SK-N-SH (cell line): ENCODE measurements around the gene DCAF8L2. TPM values are rescaled to one million over a fixed set of nuclear protein-coding genes. Genes with fewer than 3 reads are reported as not detected.

Experiments
- CTCF ChIA-PET: fragments of 300-600, 350-600 bp; formaldehyde crosslinking; extraction: SDS; loops from one replicate; lab custom pipeline; 2021; lab: Yijun Ruan, JAX
- POLR2A ChIA-PET: fragments of 350-600 bp; sonication (Branson Sonifier 250); formaldehyde crosslinking; extraction: SDS; loops from one replicate; lab custom pipeline; 2020; ENCODE audit warnings: antibody characterized with exemption, inconsistent platforms; lab: Yijun Ruan, JAX
- DNase-seq: peaks from one replicate; pipeline ENCODE4 v3.0.0; 2012
- H2AFZ ChIP-seq: fragments of 200-600 bp; sonication (generic); 2 replicates; pipeline ENCODE4 v1.8.1; 2016; ENCODE audit warnings: antibody characterized with exemption, mild to moderate bottlenecking, low read depth
- H3F3A ChIP-seq: fragments of 200-600 bp; sonication (generic); replicated peaks from 2 replicates; pipeline ENCODE3; 2016; ENCODE audit warnings: antibody characterized with exemption, mild to moderate bottlenecking; ENCODE audit not compliant: insufficient read depth
- H3K27ac ChIP-seq, 2 experiments: fragments of 200-500 bp in 1 of 2; fragments of 200-600 bp in 1 of 2; sonication (Bioruptor generic) in 1 of 2; sonication (generic), shearing (Covaris generic) in 1 of 2; 2 replicates each; pipeline versions ENCODE4 v1.5.1 to v1.6.1; 2014 to 2016; ENCODE audit warnings: low read depth in 2 of 2, inconsistent platforms in 1 of 2, low read length in 1 of 2, mild to moderate bottlenecking in 1 of 2, mixed read lengths in 1 of 2
- H3K27me3 ChIP-seq: fragments of 200-600 bp; sonication (generic), shearing (Covaris generic); 2 replicates; pipeline ENCODE4 v1.6.1; 2016; ENCODE audit warnings: mixed run types; ENCODE audit not compliant: insufficient read depth
- H3K36me3 ChIP-seq, 2 experiments: fragments of 200-500 bp in 1 of 2; fragments of 200-600 bp in 1 of 2; sonication (Bioruptor generic) in 1 of 2; sonication (generic) in 1 of 2; replicated peaks in 1 of 2; 2 replicates each; pipeline versions ENCODE3 to v1.5.1; 2014 to 2016; ENCODE audit warnings: low read length in 1 of 2, mild to moderate bottlenecking in 1 of 2; ENCODE audit not compliant: insufficient read depth in 2 of 2, control insufficient read depth in 1 of 2
- H3K4me1 ChIP-seq, 2 experiments: fragments of 200-500 bp in 1 of 2; fragments of 200-600 bp in 1 of 2; sonication (Bioruptor generic) in 1 of 2; sonication (generic), shearing (Covaris generic) in 1 of 2; 2 replicates each; pipeline versions ENCODE4 v1.5.1 to v1.6.1; 2014 to 2016; ENCODE audit warnings: low read depth in 1 of 2, low read length in 1 of 2, mixed run types in 1 of 2; ENCODE audit not compliant: insufficient read depth in 2 of 2, control insufficient read depth in 1 of 2
- H3K4me2 ChIP-seq: fragments of 200-600 bp; sonication (generic), shearing (Covaris generic); 2 replicates; pipeline ENCODE4 v1.6.1; 2017; ENCODE audit warnings: mixed run types
- H3K4me3 ChIP-seq, 2 experiments: fragments of 200-500 bp in 1 of 2; fragments of 200-600 bp in 1 of 2; sonication (Bioruptor generic) in 1 of 2; sonication (generic), shearing (Covaris generic) in 1 of 2; 2 replicates each; pipeline versions ENCODE4 v1.5.1 to v1.8.1; 2014 to 2016; ENCODE audit warnings: low read depth in 2 of 2, inconsistent platforms in 1 of 2, low read length in 1 of 2, mild to moderate bottlenecking in 1 of 2, mixed read lengths in 1 of 2, moderate library complexity in 1 of 2
- H3K79me2 ChIP-seq: fragments of 200-600 bp; sonication (generic); 2 replicates; pipeline ENCODE4 v1.8.1; 2017; ENCODE audit warnings: mild to moderate bottlenecking; ENCODE audit not compliant: insufficient read depth
- H3K9ac ChIP-seq: fragments of 200-600 bp; sonication (generic); 2 replicates; pipeline ENCODE4 v1.6.1; 2017; ENCODE audit warnings: mixed run types
- H3K9me2 ChIP-seq: fragments of 200-600 bp; sonication (generic); 2 replicates; pipeline ENCODE4 v1.6.1; 2017; ENCODE audit warnings: mixed run types
- H3K9me3 ChIP-seq: fragments of 200-600 bp; sonication (generic); 2 replicates; pipeline ENCODE4 v1.6.1; 2017; ENCODE audit warnings: mixed run types, mild to moderate bottlenecking, moderate library complexity
- H4K20me1 ChIP-seq: fragments of 200-600 bp; sonication (generic); 2 replicates; pipeline ENCODE4 v1.6.1; 2017; ENCODE audit warnings: mild to moderate bottlenecking, mixed run types; ENCODE audit not compliant: insufficient read depth
- ELF1 ChIP-seq: IDR thresholded peaks from 2 replicates; pipeline ENCODE4 v1.4.0; 2012
- EZH2phosphoT487 ChIP-seq: fragments of 200-600 bp; sonication (generic); IDR thresholded peaks from 2 replicates; pipeline ENCODE4 v1.6.1; 2017; ENCODE audit warnings: low read depth, mixed run types, mild to moderate bottlenecking, antibody characterized with exemption, moderate library complexity, borderline replicate concordance
- GATA2 ChIP-seq: sonication (generic); formaldehyde crosslinking; IDR thresholded peaks from 2 replicates; pipeline ENCODE4 v1.5.0; 2020; ENCODE audit warnings: mild to moderate bottlenecking, missing genetic modification reagents
- JUND ChIP-seq: IDR thresholded peaks from 2 replicates; pipeline ENCODE4 v1.4.0; 2012
- RFX5 ChIP-seq: IDR thresholded peaks from 2 replicates; pipeline ENCODE4 v1.6.1; 2012; ENCODE audit warnings: mild to moderate bottlenecking, improper control_type of control experiment, low read length
- SIN3A ChIP-seq: IDR thresholded peaks from 2 replicates; pipeline ENCODE4 v1.6.1; 2012; ENCODE audit warnings: low read depth, mild to moderate bottlenecking, low read length, moderate library complexity, borderline replicate concordance
- SMC3 ChIP-seq: IDR thresholded peaks from 2 replicates; pipeline ENCODE4 v1.6.1; 2012; ENCODE audit warnings: low read depth, low read length, improper control_type of control experiment
- TAF1 ChIP-seq: IDR thresholded peaks from 2 replicates; pipeline ENCODE4 v1.6.1; 2012; ENCODE audit warnings: low read depth, mild to moderate bottlenecking, low read length, moderate library complexity, borderline replicate concordance
- WGBS: methylation state at CpG from one replicate; pipeline ENCODE4 v1.1.6; 2017; ENCODE audit warnings: low lambda C conversion rate; 5-methylcytosine and 5-hydroxymethylcytosine counted together
- polyA plus RNA-seq, 3 experiments: library from polyadenylated mRNA; depleted of rRNA; stranded (reverse); fragments of >200 nt; gene quantifications; 2 replicates each; pipeline ENCODE4 v1.2.3, GENCODE V29; 2012
- TF ChIP-seq, protein P1 (sequence below): IDR thresholded peaks from 2 replicates; pipeline ENCODE4 v1.4.0; 2012; ENCODE audit warnings: low read depth, borderline replicate concordance
- TF ChIP-seq, protein P2 (sequence below): IDR thresholded peaks from 2 replicates; pipeline ENCODE4 v1.4.0; 2012; ENCODE audit warnings: low read depth, borderline replicate concordance
- TF ChIP-seq, protein P3 (sequence below): IDR thresholded peaks from 2 replicates; pipeline ENCODE4; 2012
- TF ChIP-seq, protein P4 (sequence below): fragments of 150-350 bp; IDR thresholded peaks from 2 replicates; pipeline ENCODE4 v1.6.1; 2017; ENCODE audit warnings: antibody characterized with exemption, low read length, low read depth, borderline replicate concordance

Gene DCAF8L2
- polyA plus RNA-seq, 1 of the 3 experiments (the other 2 are of a cell fraction): 0.33 TPM

DNA sequence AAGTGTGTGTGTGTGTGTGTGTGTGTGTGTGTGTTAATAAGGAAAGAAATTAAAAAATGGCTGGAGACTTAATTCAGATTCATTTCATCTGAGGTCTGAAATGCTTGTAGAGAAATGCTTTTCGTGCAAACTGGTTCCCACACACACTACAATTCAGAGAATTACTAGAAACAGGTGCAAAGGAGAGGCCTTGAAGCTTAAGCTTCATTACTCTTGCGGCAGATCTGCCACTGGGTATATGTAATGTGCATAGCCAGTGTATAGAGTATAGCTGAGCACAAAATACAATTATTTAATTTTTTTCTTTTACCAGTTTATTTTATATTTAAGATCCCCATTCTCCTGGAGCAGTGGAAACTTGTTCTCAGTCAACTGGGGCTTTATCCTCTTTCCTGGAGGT is 185.8 kb downstream of the DCAF8L2 start:
- Histone ChIP-seq H3K36me3 (no peaks in the 10 kb centered on the region), H3F3A (no peaks in the 10 kb centered on the region), H3K79me2 (no peaks in the 10 kb centered on the region), H3K4me2 (no peak overlapping the region), H3K9me2 (no peaks in the 10 kb centered on the region), H3K27me3 (no peaks in the 10 kb centered on the region), H3K9ac (no peak overlapping the region), H3K4me3 (no peak overlapping the region), H4K20me1 (no peaks in the 10 kb centered on the region), H2AFZ (no peak overlapping the region), H3K9me3 (no peaks in the 10 kb centered on the region), H3K27ac (no peak overlapping the region), H3K4me1 (no peaks in the 10 kb centered on the region)
- CTCF ChIA-PET: no interaction called here
- WGBS: 9% methylated on average over 2 of the region's 2 CpGs
- POLR2A ChIA-PET: no interaction called here
- no peak for DNase-seq
- TF ChIP-seq EZH2phosphoT487: no peak
- no peak for TF ChIP-seq RFX5
- no peak for TF ChIP-seq ELF1
- no peak for TF ChIP-seq GATA2 (CRISPR knock-in tag)
- TF ChIP-seq, protein P1, sequence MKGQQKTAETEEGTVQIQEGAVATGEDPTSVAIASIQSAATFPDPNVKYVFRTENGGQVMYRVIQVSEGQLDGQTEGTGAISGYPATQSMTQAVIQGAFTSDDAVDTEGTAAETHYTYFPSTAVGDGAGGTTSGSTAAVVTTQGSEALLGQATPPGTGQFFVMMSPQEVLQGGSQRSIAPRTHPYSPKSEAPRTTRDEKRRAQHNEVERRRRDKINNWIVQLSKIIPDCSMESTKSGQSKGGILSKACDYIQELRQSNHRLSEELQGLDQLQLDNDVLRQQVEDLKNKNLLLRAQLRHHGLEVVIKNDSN: no peak
- TF ChIP-seq, protein P2, sequence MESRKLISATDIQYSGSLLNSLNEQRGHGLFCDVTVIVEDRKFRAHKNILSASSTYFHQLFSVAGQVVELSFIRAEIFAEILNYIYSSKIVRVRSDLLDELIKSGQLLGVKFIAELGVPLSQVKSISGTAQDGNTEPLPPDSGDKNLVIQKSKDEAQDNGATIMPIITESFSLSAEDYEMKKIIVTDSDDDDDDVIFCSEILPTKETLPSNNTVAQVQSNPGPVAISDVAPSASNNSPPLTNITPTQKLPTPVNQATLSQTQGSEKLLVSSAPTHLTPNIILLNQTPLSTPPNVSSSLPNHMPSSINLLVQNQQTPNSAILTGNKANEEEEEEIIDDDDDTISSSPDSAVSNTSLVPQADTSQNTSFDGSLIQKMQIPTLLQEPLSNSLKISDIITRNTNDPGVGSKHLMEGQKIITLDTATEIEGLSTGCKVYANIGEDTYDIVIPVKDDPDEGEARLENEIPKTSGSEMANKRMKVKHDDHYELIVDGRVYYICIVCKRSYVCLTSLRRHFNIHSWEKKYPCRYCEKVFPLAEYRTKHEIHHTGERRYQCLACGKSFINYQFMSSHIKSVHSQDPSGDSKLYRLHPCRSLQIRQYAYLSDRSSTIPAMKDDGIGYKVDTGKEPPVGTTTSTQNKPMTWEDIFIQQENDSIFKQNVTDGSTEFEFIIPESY: no peak
- TF ChIP-seq, protein P3, sequence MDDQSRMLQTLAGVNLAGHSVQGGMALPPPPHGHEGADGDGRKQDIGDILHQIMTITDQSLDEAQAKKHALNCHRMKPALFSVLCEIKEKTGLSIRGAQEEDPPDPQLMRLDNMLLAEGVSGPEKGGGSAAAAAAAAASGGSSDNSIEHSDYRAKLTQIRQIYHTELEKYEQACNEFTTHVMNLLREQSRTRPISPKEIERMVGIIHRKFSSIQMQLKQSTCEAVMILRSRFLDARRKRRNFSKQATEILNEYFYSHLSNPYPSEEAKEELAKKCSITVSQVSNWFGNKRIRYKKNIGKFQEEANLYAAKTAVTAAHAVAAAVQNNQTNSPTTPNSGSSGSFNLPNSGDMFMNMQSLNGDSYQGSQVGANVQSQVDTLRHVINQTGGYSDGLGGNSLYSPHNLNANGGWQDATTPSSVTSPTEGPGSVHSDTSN: no peak
- no peak for TF ChIP-seq SIN3A

DNA sequence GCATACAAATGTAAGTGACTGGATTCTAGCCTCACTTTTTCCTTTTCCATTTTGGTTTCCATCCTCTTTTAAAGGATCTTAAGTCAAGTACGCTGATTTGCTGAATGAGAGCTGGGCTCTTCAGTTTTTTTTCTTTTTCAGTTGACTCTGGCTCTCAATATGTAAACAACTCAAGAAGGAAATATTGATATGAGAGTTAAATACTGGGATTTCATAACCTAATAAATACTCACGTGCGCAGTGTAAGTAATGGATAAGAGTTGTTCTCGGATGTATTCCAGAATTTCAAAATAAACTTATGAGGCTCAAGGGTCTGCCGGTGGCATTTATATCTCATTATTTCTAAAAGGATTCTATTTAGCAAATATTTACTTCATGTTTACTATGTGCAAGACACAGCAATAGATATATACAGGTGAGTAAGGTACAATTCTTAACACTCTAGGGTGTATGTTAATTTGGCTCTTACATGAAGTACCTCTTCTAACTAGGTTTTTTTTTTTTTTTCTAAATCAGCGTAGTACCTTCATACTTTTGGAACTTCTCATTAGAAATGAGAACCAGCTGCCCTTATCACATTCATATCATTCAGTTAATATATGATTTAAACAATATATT is 206.6 kb downstream of the DCAF8L2 start:
- Histone ChIP-seq H2AFZ (no peak overlapping the region), H3K27ac (no peak overlapping the region), H3K79me2 (no peaks in the 10 kb centered on the region), H4K20me1 (no peaks in the 10 kb centered on the region), H3K9me2 (no peaks in the 10 kb centered on the region), H3K4me3 (no peak overlapping the region), H3K4me1 (no peaks in the 10 kb centered on the region), H3K4me2 (no peak overlapping the region), H3K27me3 (no peaks in the 10 kb centered on the region; the same call in 1 of the 2 replicates), H3F3A (no peaks in the 10 kb centered on the region), H3K9ac (no peak overlapping the region), H3K36me3 (no peaks in the 10 kb centered on the region), H3K9me3 (no peaks in the 10 kb centered on the region)
- ChIA-PET POLR2A (no interaction called here), CTCF (no interaction called here)
- no peak for DNase-seq
- 8% methylated on average over 6 of the region's 6 CpGs for WGBS
- TF ChIP-seq TAF1 (no peak), JUND (no peak), SMC3 (no peak)
- TF ChIP-seq, protein P4, sequence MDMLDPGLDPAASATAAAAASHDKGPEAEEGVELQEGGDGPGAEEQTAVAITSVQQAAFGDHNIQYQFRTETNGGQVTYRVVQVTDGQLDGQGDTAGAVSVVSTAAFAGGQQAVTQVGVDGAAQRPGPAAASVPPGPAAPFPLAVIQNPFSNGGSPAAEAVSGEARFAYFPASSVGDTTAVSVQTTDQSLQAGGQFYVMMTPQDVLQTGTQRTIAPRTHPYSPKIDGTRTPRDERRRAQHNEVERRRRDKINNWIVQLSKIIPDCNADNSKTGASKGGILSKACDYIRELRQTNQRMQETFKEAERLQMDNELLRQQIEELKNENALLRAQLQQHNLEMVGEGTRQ: no peak
